WTC11 (cell line): ENCODE results near the gene PGF. TPM values are rescaled to one million over a fixed set of nuclear protein-coding genes. Genes with fewer than 3 reads are reported as not detected.

Experiments
- ATAC-seq: fragments of 200-7000 bp; cut with Tn5 transposase; 2 replicates; pipeline ENCODE4 v1.10.0; 2021; ENCODE audit warnings: mild to moderate bottlenecking, moderate library complexity
- CTCF ChIA-PET: fragments of 300-600 bp; sonication (Branson Sonifier 250); formaldehyde crosslinking; loops from one replicate; lab custom pipeline; 2021; ENCODE audit warnings: antibody characterized with exemption; lab: Charles Lee
- POLR2A ChIA-PET: fragments of 350-600 bp; sonication (Branson Sonifier 250); formaldehyde crosslinking; loops from one replicate; lab custom pipeline; 2021; ENCODE audit warnings: antibody characterized with exemption; lab: Charles Lee
- DNase-seq: peaks from one replicate; pipeline ENCODE4 v3.0.0; 2021; ENCODE audit warnings: low spot score
- H3K27ac Mint-ChIP-seq: 2 replicates; pipeline ENCODE4 v1.8.0; 2021; ENCODE audit warnings: mixed read lengths
- H3K27me3 Mint-ChIP-seq: 2 replicates; pipeline ENCODE4 v1.8.0; 2021; ENCODE audit warnings: low read depth, mild to moderate bottlenecking, moderate library complexity, mixed read lengths
- H3K36me3 Mint-ChIP-seq: 2 replicates; pipeline ENCODE4 v1.8.0; 2021; ENCODE audit warnings: mixed read lengths
- H3K4me1 Mint-ChIP-seq: 2 replicates; pipeline ENCODE4 v1.8.0; 2022; ENCODE audit warnings: mixed read lengths
- H3K4me3 Mint-ChIP-seq: 2 replicates; pipeline ENCODE4 v1.8.0; 2021; ENCODE audit warnings: mild to moderate bottlenecking, moderate library complexity, mixed read lengths
- H3K9me3 Mint-ChIP-seq: 2 replicates; pipeline ENCODE4 v1.8.0; 2021; ENCODE audit warnings: mixed read lengths
- ARID4B ChIP-seq: sonication (generic); formaldehyde crosslinking; IDR thresholded peaks from 2 replicates; pipeline ENCODE4 v1.8.0; 2023; ENCODE audit warnings: missing genetic modification reagents, mild to moderate bottlenecking, borderline replicate concordance
- ATF1 ChIP-seq: sonication (generic); formaldehyde crosslinking; IDR thresholded peaks from 2 replicates; pipeline ENCODE4 v1.8.1; 2023; ENCODE audit warnings: mild to moderate bottlenecking, moderate library complexity, missing genetic modification reagents
- CREB1 ChIP-seq: sonication (generic); formaldehyde crosslinking; IDR thresholded peaks from 2 replicates; pipeline ENCODE4 v1.8.0; 2023; ENCODE audit warnings: mild to moderate bottlenecking, missing genetic modification reagents
- E2F4 ChIP-seq: sonication (generic); formaldehyde crosslinking; IDR thresholded peaks from 2 replicates; pipeline ENCODE4 v1.8.1; 2022; ENCODE audit warnings: low read depth, mild to moderate bottlenecking, moderate library complexity, missing genetic modification reagents, borderline replicate concordance
- ELF4 ChIP-seq: sonication (generic); formaldehyde crosslinking; IDR thresholded peaks from 2 replicates; pipeline ENCODE4 v1.8.1; 2022; ENCODE audit warnings: low read depth, mild to moderate bottlenecking, moderate library complexity, missing genetic modification reagents
- FOXK1 ChIP-seq: sonication (generic); formaldehyde crosslinking; IDR thresholded peaks from 2 replicates; pipeline ENCODE4 v1.8.0; 2022; ENCODE audit warnings: mild to moderate bottlenecking, moderate library complexity, missing genetic modification reagents
- FOXP1 ChIP-seq: sonication (generic); formaldehyde crosslinking; IDR thresholded peaks from 2 replicates; pipeline ENCODE4 v1.8.0; 2022; ENCODE audit warnings: missing genetic modification reagents, mild to moderate bottlenecking, moderate library complexity, borderline replicate concordance
- GRHL2 ChIP-seq: fragments of 250-450 bp; sonication (Bioruptor Pico); IDR thresholded peaks from 2 replicates; pipeline ENCODE4 v1.8.0; 2022; ENCODE audit warnings: mild to moderate bottlenecking, moderate library complexity; ENCODE audit not compliant: insufficient replicate concordance, severe bottlenecking
- IRF2 ChIP-seq: sonication (generic); formaldehyde crosslinking; IDR thresholded peaks from 2 replicates; pipeline ENCODE4 v1.8.0; 2022; ENCODE audit warnings: low read depth, missing genetic modification reagents, borderline replicate concordance
- JUN ChIP-seq: sonication (generic); formaldehyde crosslinking; IDR thresholded peaks from 2 replicates; pipeline ENCODE4 v1.8.0; 2023; ENCODE audit warnings: mild to moderate bottlenecking, missing genetic modification reagents
- NR2C2 ChIP-seq: sonication (generic); formaldehyde crosslinking; IDR thresholded peaks from 2 replicates; pipeline ENCODE4 v1.8.0; 2022; ENCODE audit warnings: mild to moderate bottlenecking, missing genetic modification reagents
- SOX15 ChIP-seq: fragments of 250-450 bp; sonication (Bioruptor Pico); IDR thresholded peaks from 2 replicates; pipeline ENCODE4 v1.9.0; 2021; ENCODE audit warnings: mild to moderate bottlenecking
- SP1 ChIP-seq: sonication (generic); formaldehyde crosslinking; conservative IDR thresholded peaks from 2 replicates; pipeline ENCODE4 v1.8.1; 2022; ENCODE audit warnings: missing genetic modification reagents
- TEAD1 ChIP-seq: sonication (generic); formaldehyde crosslinking; IDR thresholded peaks from 2 replicates; pipeline ENCODE4 v1.8.0; 2022; ENCODE audit warnings: mild to moderate bottlenecking, missing genetic modification reagents
- ZNF138 ChIP-seq: sonication (generic); formaldehyde crosslinking; conservative IDR thresholded peaks from 2 replicates; pipeline ENCODE4 v1.8.1; 2022; ENCODE audit warnings: mild to moderate bottlenecking, moderate library complexity, missing genetic modification reagents
- ZNF219 ChIP-seq: sonication (generic); formaldehyde crosslinking; IDR thresholded peaks from 2 replicates; pipeline ENCODE4 v1.8.0; 2023; ENCODE audit warnings: missing genetic modification reagents, mild to moderate bottlenecking, borderline replicate concordance
- ZNF416 ChIP-seq: fragments of 250-450 bp; sonication (Bioruptor Pico); IDR thresholded peaks from 2 replicates; pipeline ENCODE4 v1.9.0; 2021; ENCODE audit warnings: mild to moderate bottlenecking, inconsistent platforms
- ZNF671 ChIP-seq: fragments of 250-450 bp; sonication (Bioruptor Pico); IDR thresholded peaks from 2 replicates; pipeline ENCODE4 v1.8.0; 2021; ENCODE audit warnings: mild to moderate bottlenecking
- total RNA-seq: library from RNA; stranded (reverse); gene quantifications from 3 replicates; pipeline ENCODE4 v1.2.3, GENCODE V29; 2021
- TF ChIP-seq, protein P1 (sequence below): sonication (generic); formaldehyde crosslinking; IDR thresholded peaks from 2 replicates; pipeline ENCODE4 v1.8.0; 2022; ENCODE audit warnings: mild to moderate bottlenecking, missing genetic modification reagents
- TF ChIP-seq, protein P2 (sequence below): sonication (generic); formaldehyde crosslinking; IDR thresholded peaks from 2 replicates; pipeline ENCODE4 v1.8.0; 2022; ENCODE audit warnings: mild to moderate bottlenecking, missing genetic modification reagents
- TF ChIP-seq, protein P3 (sequence below): sonication (generic); formaldehyde crosslinking; IDR thresholded peaks from 2 replicates; pipeline ENCODE4 v1.8.0; 2022; ENCODE audit warnings: mild to moderate bottlenecking, missing genetic modification reagents
- TF ChIP-seq, protein P4 (sequence below): sonication (generic); formaldehyde crosslinking; IDR thresholded peaks from 2 replicates; pipeline ENCODE4 v1.8.0; 2022; ENCODE audit warnings: mild to moderate bottlenecking, missing genetic modification reagents
- TF ChIP-seq, protein P5 (sequence below): fragments of 200-600 bp; IDR thresholded peaks from 2 replicates; pipeline ENCODE4 v1.8.0; 2022; ENCODE audit warnings: antibody characterized with exemption
- TF ChIP-seq, protein P6 (sequence below): fragments of 250-450 bp; sonication (Bioruptor Pico); IDR thresholded peaks from 2 replicates; pipeline ENCODE4 v1.9.0; 2021; ENCODE audit warnings: moderate library complexity, mild to moderate bottlenecking, inconsistent platforms, borderline replicate concordance

Gene PGF
- total RNA-seq, 1 experiment from 2014 or later, result 6.7 TPM

DNA sequence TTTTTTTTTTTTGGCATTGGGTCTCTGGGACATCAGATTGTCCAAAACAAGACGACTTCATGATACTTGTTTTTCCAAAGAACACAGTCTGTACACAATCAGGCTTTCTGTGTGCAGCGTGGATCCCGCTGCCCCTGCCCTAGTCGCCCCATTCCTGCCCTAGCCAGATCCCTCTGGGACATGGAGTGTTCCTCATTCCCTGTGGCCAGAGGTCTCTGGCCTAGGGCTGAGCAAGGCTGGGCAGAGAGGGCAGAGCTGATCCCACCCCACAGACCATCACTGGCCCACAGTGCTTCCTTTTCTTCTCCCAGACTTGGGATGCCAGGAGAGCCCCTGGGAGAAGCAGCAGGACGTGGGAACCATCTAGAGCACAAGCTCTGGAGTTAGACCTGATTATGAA, 26.4 kb upstream of the PGF start:
- DNase-seq (no peak), ATAC-seq (no peak)
- H3K4me3 Mint-ChIP-seq, result no peak overlapping the region
- H3K4me1 Mint-ChIP-seq, result peaks cover 34% of the 10 kb centered on the region
- no peaks in the 10 kb centered on the region for H3K9me3 Mint-ChIP-seq
- CTCF ChIA-PET, result interaction anchor here (0.6 to 5.4 kb wide), 6 partner anchors 20 to 121 kb away, joined by 3 to 53 read pairs (median 4); partner anchors contain the start of gene RPS6KL1
- POLR2A ChIA-PET, result interaction anchor here (1.2 kb wide), 1 partner anchor 20 kb away, joined by 8 read pairs; no protein-coding TSS in a partner anchor
- H3K27me3 Mint-ChIP-seq, result no peaks in the 10 kb centered on the region; the same call in 1 of the 2 replicates
- H3K36me3 Mint-ChIP-seq, result no peaks in the 10 kb centered on the region
- no peak overlapping the region for H3K27ac Mint-ChIP-seq
- TF ChIP-seq NR2C2 (no peak), IRF2 (CRISPR knock-in tag) (no peak), TEAD1 (no peak), FOXP1 (CRISPR knock-in tag) (no peak), CREB1 (CRISPR knock-in tag) (no peak), E2F4 (CRISPR knock-in tag) (no peak), FOXK1 (CRISPR knock-in tag) (no peak), GRHL2 (no peak), ATF1 (CRISPR knock-in tag) (no peak)
- TF ChIP-seq, protein P1, sequence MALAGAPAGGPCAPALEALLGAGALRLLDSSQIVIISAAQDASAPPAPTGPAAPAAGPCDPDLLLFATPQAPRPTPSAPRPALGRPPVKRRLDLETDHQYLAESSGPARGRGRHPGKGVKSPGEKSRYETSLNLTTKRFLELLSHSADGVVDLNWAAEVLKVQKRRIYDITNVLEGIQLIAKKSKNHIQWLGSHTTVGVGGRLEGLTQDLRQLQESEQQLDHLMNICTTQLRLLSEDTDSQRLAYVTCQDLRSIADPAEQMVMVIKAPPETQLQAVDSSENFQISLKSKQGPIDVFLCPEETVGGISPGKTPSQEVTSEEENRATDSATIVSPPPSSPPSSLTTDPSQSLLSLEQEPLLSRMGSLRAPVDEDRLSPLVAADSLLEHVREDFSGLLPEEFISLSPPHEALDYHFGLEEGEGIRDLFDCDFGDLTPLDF, result no peak
- TF ChIP-seq, protein P2, sequence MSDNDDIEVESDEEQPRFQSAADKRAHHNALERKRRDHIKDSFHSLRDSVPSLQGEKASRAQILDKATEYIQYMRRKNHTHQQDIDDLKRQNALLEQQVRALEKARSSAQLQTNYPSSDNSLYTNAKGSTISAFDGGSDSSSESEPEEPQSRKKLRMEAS (CRISPR knock-in tag), result no peak
- TF ChIP-seq, protein P3, sequence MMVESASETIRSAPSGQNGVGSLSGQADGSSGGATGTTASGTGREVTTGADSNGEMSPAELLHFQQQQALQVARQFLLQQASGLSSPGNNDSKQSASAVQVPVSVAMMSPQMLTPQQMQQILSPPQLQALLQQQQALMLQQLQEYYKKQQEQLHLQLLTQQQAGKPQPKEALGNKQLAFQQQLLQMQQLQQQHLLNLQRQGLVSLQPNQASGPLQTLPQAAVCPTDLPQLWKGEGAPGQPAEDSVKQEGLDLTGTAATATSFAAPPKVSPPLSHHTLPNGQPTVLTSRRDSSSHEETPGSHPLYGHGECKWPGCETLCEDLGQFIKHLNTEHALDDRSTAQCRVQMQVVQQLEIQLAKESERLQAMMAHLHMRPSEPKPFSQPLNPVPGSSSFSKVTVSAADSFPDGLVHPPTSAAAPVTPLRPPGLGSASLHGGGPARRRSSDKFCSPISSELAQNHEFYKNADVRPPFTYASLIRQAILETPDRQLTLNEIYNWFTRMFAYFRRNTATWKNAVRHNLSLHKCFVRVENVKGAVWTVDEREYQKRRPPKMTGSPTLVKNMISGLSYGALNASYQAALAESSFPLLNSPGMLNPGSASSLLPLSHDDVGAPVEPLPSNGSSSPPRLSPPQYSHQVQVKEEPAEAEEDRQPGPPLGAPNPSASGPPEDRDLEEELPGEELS (CRISPR knock-in tag), result no peak
- TF ChIP-seq, all 79 proteins: peak for 0

- Mint-ChIP-seq H3K36me3 (no peaks in the 10 kb centered on the region), H3K27ac (no peak overlapping the region), H3K27me3 (no peaks in the 10 kb centered on the region; the same call in 1 of the 2 replicates), H3K9me3 (no peaks in the 10 kb centered on the region), H3K4me1 (peaks cover 34% of the 10 kb centered on the region), H3K4me3 (no peak overlapping the region)
- POLR2A ChIA-PET, result interaction anchor here (1.2 kb wide), 1 partner anchor 21 kb away, joined by 8 read pairs; no protein-coding TSS in a partner anchor
- ATAC-seq (no peak), DNase-seq (no peak)
- CTCF ChIA-PET, result interaction anchor here (0.6 to 5.4 kb wide), 11 partner anchors 16 to 121 kb away, joined by 3 to 53 read pairs (median 4); partner anchors contain the start of genes PGF, RPS6KL1 and ZC2HC1C
- TF ChIP-seq ARID4B (no peak), JUN (no peak), ZNF138 (CRISPR knock-in tag) (no peak), ZNF416 (no peak), TEAD1 (no peak), SOX15 (no peak), ZNF671 (CRISPR knock-in tag) (no peak), SP1 (no peak), ELF4 (CRISPR knock-in tag) (no peak), ZNF219 (CRISPR knock-in tag) (no peak)
- TF ChIP-seq, protein P4, sequence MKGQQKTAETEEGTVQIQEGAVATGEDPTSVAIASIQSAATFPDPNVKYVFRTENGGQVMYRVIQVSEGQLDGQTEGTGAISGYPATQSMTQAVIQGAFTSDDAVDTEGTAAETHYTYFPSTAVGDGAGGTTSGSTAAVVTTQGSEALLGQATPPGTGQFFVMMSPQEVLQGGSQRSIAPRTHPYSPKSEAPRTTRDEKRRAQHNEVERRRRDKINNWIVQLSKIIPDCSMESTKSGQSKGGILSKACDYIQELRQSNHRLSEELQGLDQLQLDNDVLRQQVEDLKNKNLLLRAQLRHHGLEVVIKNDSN (CRISPR knock-in tag), result no peak
- TF ChIP-seq, protein P5, sequence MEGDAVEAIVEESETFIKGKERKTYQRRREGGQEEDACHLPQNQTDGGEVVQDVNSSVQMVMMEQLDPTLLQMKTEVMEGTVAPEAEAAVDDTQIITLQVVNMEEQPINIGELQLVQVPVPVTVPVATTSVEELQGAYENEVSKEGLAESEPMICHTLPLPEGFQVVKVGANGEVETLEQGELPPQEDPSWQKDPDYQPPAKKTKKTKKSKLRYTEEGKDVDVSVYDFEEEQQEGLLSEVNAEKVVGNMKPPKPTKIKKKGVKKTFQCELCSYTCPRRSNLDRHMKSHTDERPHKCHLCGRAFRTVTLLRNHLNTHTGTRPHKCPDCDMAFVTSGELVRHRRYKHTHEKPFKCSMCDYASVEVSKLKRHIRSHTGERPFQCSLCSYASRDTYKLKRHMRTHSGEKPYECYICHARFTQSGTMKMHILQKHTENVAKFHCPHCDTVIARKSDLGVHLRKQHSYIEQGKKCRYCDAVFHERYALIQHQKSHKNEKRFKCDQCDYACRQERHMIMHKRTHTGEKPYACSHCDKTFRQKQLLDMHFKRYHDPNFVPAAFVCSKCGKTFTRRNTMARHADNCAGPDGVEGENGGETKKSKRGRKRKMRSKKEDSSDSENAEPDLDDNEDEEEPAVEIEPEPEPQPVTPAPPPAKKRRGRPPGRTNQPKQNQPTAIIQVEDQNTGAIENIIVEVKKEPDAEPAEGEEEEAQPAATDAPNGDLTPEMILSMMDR, result no peak
- TF ChIP-seq, protein P6, sequence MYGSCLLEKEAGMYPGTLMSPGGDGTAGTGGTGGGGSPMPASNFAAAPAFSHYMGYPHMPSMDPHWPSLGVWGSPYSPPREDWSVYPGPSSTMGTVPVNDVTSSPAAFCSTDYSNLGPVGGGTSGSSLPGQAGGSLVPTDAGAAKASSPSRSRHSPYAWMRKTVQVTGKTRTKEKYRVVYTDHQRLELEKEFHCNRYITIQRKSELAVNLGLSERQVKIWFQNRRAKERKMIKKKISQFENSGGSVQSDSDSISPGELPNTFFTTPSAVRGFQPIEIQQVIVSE (CRISPR knock-in tag), result no peak
Observed at GRCh38 chr14:74981462-74981782, 26.0 kb upstream of the PGF start.
